Measurements from ENCODE around the gene BATF2. TPM values are rescaled to one million over a fixed set of nuclear protein-coding genes. Genes with fewer than 3 reads are reported as not detected.

Gene BATF2
- total RNA-seq, 4 donors from 2014 or later: 1.5 to 3.4 (median 1.6) TPM

DNA sequence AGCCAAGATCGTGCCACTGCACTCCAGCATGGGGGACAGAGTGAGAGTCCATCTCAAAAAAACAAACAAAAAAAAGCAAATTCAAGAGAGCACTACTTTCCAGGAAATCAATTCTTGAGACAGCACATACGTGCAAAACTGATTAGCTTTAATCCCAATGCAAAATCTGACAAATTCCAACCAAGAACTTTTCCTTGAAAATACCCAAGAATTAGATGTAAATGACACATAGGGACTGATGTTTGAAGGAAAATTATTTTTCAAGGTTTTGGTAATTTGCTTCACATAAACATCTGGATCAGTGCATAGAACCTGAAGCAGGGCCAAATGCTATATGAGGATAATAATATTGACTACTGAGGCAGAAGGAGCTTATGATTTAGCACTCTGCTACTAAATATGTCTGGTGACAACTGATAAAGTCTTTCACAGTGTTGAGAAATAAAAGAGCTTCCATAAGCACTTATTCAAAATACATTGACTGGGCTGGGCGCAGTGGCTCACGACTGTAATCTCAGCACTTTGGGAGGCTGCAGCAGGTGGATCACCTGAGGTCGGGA lies 33.6 kb downstream of the BATF2 start:
- TF ChIP-seq POLR2AphosphoS5 (IDR thresholded peaks at IDR 0.05) (no peak), POLR2A (IDR thresholded peaks at IDR 0.05) (no peak), EP300 (IDR thresholded peaks at IDR 0.05) (no peak)
- TF ChIP-seq, protein P1, sequence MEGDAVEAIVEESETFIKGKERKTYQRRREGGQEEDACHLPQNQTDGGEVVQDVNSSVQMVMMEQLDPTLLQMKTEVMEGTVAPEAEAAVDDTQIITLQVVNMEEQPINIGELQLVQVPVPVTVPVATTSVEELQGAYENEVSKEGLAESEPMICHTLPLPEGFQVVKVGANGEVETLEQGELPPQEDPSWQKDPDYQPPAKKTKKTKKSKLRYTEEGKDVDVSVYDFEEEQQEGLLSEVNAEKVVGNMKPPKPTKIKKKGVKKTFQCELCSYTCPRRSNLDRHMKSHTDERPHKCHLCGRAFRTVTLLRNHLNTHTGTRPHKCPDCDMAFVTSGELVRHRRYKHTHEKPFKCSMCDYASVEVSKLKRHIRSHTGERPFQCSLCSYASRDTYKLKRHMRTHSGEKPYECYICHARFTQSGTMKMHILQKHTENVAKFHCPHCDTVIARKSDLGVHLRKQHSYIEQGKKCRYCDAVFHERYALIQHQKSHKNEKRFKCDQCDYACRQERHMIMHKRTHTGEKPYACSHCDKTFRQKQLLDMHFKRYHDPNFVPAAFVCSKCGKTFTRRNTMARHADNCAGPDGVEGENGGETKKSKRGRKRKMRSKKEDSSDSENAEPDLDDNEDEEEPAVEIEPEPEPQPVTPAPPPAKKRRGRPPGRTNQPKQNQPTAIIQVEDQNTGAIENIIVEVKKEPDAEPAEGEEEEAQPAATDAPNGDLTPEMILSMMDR (IDR thresholded peaks at IDR 0.05): no peak
- Histone ChIP-seq H3K4me3 (no peak overlapping the region), H3K27ac (no peak overlapping the region), H3K9me3 (no peaks in the 10 kb centered on the region), H3K36me3 (no peaks in the 10 kb centered on the region), H3K4me1 (no peaks in the 10 kb centered on the region), H3K27me3 (peaks cover under 1% of the 10 kb centered on the region)
- WGBS, 2 donors (ENCODE audit: low coverage in 1 of 2): 68 to 71% methylated on average over 2 to 5 of the region's 5 CpGs
- no peak for ATAC-seq

DNA sequence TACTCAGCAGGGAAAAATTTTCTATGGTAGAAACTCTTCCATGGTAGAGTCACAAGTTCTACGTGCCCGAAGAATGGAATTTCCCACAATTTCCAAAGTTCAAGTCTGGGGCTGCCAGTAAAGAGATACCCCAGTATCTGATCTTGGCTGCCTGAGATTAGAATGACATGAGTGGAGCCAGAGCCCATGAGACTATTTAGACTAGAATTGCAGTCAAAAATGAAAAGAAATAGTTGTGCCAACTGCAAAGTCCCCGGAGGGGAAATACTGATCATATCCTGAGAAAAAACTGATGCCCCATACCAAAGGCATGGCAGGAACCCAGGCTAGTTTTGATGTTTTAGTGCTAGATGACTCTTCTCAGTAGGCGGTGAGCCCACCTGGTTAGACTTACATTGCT lies 36.1 kb downstream of the BATF2 start:
- ATAC-seq: no peak
- 44 to 47% methylated on average over 3 to 4 of the region's 4 CpGs for WGBS, 2 donors (ENCODE audit: low coverage in 1 of 2)
- H3K27ac ChIP-seq: no peak overlapping the region
- H3K36me3 ChIP-seq: no peaks in the 10 kb centered on the region
- H3K4me3 ChIP-seq: no peak overlapping the region
- peaks cover 22% of the 10 kb centered on the region for H3K27me3 ChIP-seq
- TF ChIP-seq, protein P1 (IDR thresholded peaks at IDR 0.05): no peak
- no peak for TF ChIP-seq POLR2A (IDR thresholded peaks at IDR 0.05)
- no peak for TF ChIP-seq POLR2AphosphoS5 (IDR thresholded peaks at IDR 0.05)
- no peak for TF ChIP-seq EP300 (IDR thresholded peaks at IDR 0.05)
- no peaks in the 10 kb centered on the region for H3K4me1 ChIP-seq
- H3K9me3 ChIP-seq: no peaks in the 10 kb centered on the region

DNA sequence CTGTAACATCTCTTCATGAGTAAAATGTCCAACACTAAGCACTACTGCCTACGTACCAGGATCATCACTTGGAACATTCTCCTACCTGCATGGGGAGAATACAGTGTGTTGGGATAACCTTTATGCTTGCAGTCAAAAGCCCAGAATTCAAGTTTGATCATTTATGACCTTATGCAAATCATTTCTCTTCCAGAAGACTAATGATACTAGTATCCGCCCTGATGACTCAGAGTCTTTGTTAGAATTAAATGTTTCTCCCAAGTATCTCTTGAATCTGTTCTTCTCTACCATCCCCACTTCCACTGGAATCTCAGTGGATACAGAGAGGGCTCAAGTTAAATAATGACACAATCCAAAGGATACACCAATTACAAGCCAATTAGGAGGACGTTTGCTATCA lies 37.3 kb downstream of the BATF2 start:
- no peak for ATAC-seq
- TF ChIP-seq POLR2AphosphoS5 (IDR thresholded peaks at IDR 0.05): no peak
- Histone ChIP-seq H3K27me3 (peaks cover 23% of the 10 kb centered on the region), H3K36me3 (no peaks in the 10 kb centered on the region), H3K4me3 (no peak overlapping the region), H3K27ac (no peak overlapping the region), H3K4me1 (no peaks in the 10 kb centered on the region), H3K9me3 (no peaks in the 10 kb centered on the region)
- WGBS, 2 donors (ENCODE audit: low coverage in 1 of 2): 48 to 76% methylated on average over 3 of the region's 3 CpGs

DNA sequence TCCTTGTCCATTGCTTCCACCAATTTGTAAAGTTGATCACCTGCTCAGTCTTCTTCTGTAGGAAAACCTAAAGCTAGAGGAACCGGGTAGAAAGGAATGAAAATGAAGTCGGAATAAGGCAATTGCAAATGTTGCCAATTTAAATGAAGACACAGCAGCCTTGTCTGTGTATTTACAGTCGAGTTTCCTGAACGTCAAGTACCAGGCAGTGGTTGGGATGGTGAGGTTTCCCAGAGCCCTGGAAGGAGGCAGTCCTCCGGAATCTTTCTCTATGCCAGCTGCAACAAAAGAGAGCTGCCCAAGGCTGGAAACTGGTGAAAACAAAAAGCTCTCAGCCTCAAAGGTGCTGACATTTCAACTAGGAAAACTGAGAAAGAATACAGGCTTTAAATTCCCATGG lies 42.6 kb downstream of the BATF2 start:
- 47 to 51% methylated on average over 4 to 5 of the region's 5 CpGs for WGBS, 2 donors (ENCODE audit: low coverage in 1 of 2)

DNA sequence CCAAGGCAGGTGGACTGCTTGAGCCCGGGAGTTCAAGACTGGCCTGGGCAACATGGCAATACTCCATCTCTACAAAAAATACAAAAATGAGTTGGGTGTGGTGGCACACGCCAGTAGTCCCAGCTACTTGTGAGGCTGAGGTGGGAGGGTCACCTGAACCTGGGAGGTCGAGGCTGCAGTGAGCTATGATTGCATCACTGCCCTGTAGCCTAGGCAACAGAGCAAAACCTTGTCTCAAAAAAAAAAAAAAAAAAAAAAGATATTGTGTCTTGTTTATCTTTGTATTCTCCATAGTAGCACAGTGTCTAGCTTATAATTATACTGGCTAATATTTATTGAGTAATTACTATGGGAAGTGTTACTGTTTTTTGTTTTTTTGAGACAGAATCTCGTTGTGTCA lies 45.2 kb downstream of the BATF2 start:
- WGBS, 2 donors (ENCODE audit: low coverage in 1 of 2): 63 to 67% methylated on average over 4 of the region's 4 CpGs
- no peaks in the 10 kb centered on the region for H3K36me3 ChIP-seq
- H3K27me3 ChIP-seq: peaks cover 22% of the 10 kb centered on the region
- H3K27ac ChIP-seq: no peak overlapping the region
- no peak overlapping the region for H3K4me3 ChIP-seq
- H3K4me1 ChIP-seq: no peaks in the 10 kb centered on the region
- ATAC-seq: no peak
- TF ChIP-seq EP300 (IDR thresholded peaks at IDR 0.05): no peak
- TF ChIP-seq, protein P1 (IDR thresholded peaks at IDR 0.05): no peak
- TF ChIP-seq POLR2AphosphoS5 (IDR thresholded peaks at IDR 0.05): no peak
- TF ChIP-seq POLR2A (IDR thresholded peaks at IDR 0.05): no peak
- H3K9me3 ChIP-seq: no peaks in the 10 kb centered on the region

More for the DNA sequence above, 42.6 kb downstream of the BATF2 start:
- no peak overlapping the region for H3K27ac ChIP-seq
- no peaks in the 10 kb centered on the region for H3K4me1 ChIP-seq
- H3K27me3 ChIP-seq: peaks cover 38% of the 10 kb centered on the region
- no peak overlapping the region for H3K4me3 ChIP-seq
- no peaks in the 10 kb centered on the region for H3K36me3 ChIP-seq
- no peak for ATAC-seq
- TF ChIP-seq POLR2AphosphoS5 (IDR thresholded peaks at IDR 0.05) (no peak), EP300 (IDR thresholded peaks at IDR 0.05) (no peak)
- no peaks in the 10 kb centered on the region for H3K9me3 ChIP-seq

DNA sequence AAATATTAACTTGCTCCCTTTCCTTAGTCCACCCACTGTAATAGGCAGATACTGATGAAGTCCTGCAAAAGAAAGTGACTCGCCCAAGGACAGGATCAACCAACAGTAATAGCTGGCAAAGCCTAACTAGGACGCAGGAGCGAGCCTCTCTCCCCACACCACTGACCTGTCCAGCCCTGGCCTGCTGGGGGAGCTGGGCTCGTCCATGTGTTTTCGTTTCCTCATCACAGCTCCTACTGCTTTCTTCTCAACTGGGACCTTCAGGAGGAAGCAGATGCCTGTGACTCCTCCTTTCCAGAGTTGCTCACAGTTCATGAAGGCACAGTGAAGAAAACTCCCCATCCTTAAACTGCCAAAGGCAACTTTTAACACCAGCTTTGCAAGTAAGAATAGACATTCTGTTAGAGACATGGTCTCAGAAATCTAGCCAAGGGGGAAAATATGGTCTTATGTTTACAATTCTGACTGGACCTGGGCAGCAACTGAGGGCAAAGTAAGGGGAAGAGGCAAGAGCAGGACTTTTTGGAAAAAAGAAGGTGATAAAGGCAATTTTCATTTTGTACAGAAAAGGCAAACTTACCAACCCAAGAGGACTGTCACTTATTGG lies 49.5 kb downstream of the BATF2 start:
- Histone ChIP-seq H3K4me3 (no peak overlapping the region), H3K4me1 (no peaks in the 10 kb centered on the region), H3K27me3 (peaks cover 13% of the 10 kb centered on the region), H3K36me3 (no peaks in the 10 kb centered on the region), H3K9me3 (no peaks in the 10 kb centered on the region), H3K27ac (no peak overlapping the region)
- ATAC-seq: peak; percentile 66
- no peak for TF ChIP-seq POLR2A (IDR thresholded peaks at IDR 0.05)
- TF ChIP-seq, protein P1 (IDR thresholded peaks at IDR 0.05): no peak
- no peak for TF ChIP-seq EP300 (IDR thresholded peaks at IDR 0.05)
- TF ChIP-seq POLR2AphosphoS5 (IDR thresholded peaks at IDR 0.05): no peak
- 28% methylated on average over 5 of the region's 5 CpGs; no CpG with 5 or more reads in 1 of the 2 donors for WGBS, 2 donors (ENCODE audit: low coverage in 1 of 2)
